IMR-90 (cell line): ENCODE results near the gene MTREX. TPM values are rescaled to one million over a fixed set of nuclear protein-coding genes. Genes with fewer than 3 reads are reported as not detected.

Experiments
- ATAC-seq: fragments of 200-7000 bp; cut with Tn5 transposase; 2 replicates; pipeline ENCODE4 v1.9.1; 2020; ENCODE audit warnings: low read depth, mild to moderate bottlenecking, moderate library complexity
- BruUV-seq: library from RNA; stranded (reverse); fragments of 400-500 nt; replicated peaks from 2 replicates; lab custom pipeline; 2021; lab: Mats Ljungman, UMichigan
- CTCF ChIA-PET: fragments of 300-600 bp; formaldehyde crosslinking; extraction: SDS; loops from one replicate; lab custom pipeline; 2021; ENCODE audit warnings: antibody characterized with exemption; lab: Yijun Ruan, JAX
- POLR2A ChIA-PET: fragments of 300-600 bp; sonication (Branson Sonifier 250); formaldehyde crosslinking; loops from one replicate; lab custom pipeline; 2022; ENCODE audit warnings: antibody characterized with exemption; ENCODE audit not compliant: unreplicated experiment; lab: Charles Lee
- DNase-seq: peaks from one replicate; pipeline ENCODE4 v3.0.0; 2013
- H2AFZ ChIP-seq: replicated peaks from 2 replicates; pipeline ENCODE3; 2013; ENCODE audit warnings: low read length, mild to moderate bottlenecking; ENCODE audit not compliant: poor library complexity
- H2AK5ac ChIP-seq: 2 replicates; pipeline ENCODE4 v1.6.1; 2013; ENCODE audit warnings: low read depth, low read length, inconsistent platforms
- H2AK9ac ChIP-seq: replicated peaks from 2 replicates; pipeline ENCODE3; 2013; ENCODE audit warnings: mild to moderate bottlenecking, low read depth, low read length, moderate library complexity; ENCODE audit not compliant: poor library complexity
- H2BK120ac ChIP-seq: 2 replicates; pipeline ENCODE4 v1.6.1; 2013; ENCODE audit warnings: low read depth, low read length, inconsistent platforms
- H2BK15ac ChIP-seq: 3 replicates; pipeline ENCODE4 v1.6.1; 2013; ENCODE audit warnings: low read depth, low read length, inconsistent platforms
- H2BK20ac ChIP-seq: 2 replicates; pipeline ENCODE4 v1.6.1; 2013; ENCODE audit warnings: low read depth, mild to moderate bottlenecking, inconsistent platforms, low read length, moderate library complexity
- H2BK5ac ChIP-seq: 2 replicates; pipeline ENCODE4 v1.6.1; 2013; ENCODE audit warnings: mild to moderate bottlenecking, low read depth, low read length, inconsistent platforms; ENCODE audit not compliant: poor library complexity, severe bottlenecking
- H3K14ac ChIP-seq: replicated peaks from 2 replicates; pipeline ENCODE4 v1.6.1; 2013; ENCODE audit warnings: low read depth, low read length, inconsistent platforms
- H3K18ac ChIP-seq: 2 replicates; pipeline ENCODE4 v1.6.1; 2013; ENCODE audit warnings: low read depth, low read length, control low read depth
- H3K23ac ChIP-seq: 2 replicates; pipeline ENCODE4 v1.6.1; 2013; ENCODE audit warnings: low read depth, low read length, inconsistent platforms
- H3K27ac ChIP-seq: 2 replicates; pipeline ENCODE4 v1.5.1; 2013; ENCODE audit warnings: mild to moderate bottlenecking, control low read depth, low read length; ENCODE audit not compliant: insufficient read depth
- H3K27me3 ChIP-seq: 2 replicates; pipeline ENCODE4 v1.6.1; 2013; ENCODE audit warnings: low read length; ENCODE audit not compliant: control insufficient read depth, insufficient read depth
- H3K36me3 ChIP-seq: 2 replicates; pipeline ENCODE4 v1.6.1; 2013; ENCODE audit warnings: low read length, mixed read lengths; ENCODE audit not compliant: control insufficient read depth, insufficient read depth
- H3K4ac ChIP-seq: 2 replicates; pipeline ENCODE4 v1.6.1; 2013; ENCODE audit warnings: low read depth, low read length, inconsistent platforms
- H3K4me1 ChIP-seq: 2 replicates; pipeline ENCODE4 v1.6.1; 2013; ENCODE audit warnings: low read length, mixed read lengths; ENCODE audit not compliant: control insufficient read depth, insufficient read depth
- H3K4me2 ChIP-seq: 2 replicates; pipeline ENCODE4 v1.6.1; 2013; ENCODE audit warnings: low read depth, mild to moderate bottlenecking, control low read depth, low read length, moderate library complexity
- H3K4me3 ChIP-seq: 2 replicates; pipeline ENCODE4 v1.5.1; 2013; ENCODE audit warnings: low read depth, mild to moderate bottlenecking, control low read depth, low read length, moderate library complexity; ENCODE audit not compliant: insufficient read depth
- H3K56ac ChIP-seq: 2 replicates; pipeline ENCODE4 v1.6.1; 2013; ENCODE audit warnings: low read length, inconsistent platforms; ENCODE audit not compliant: insufficient read depth; ENCODE audit errors: extremely low read depth
- H3K79me1 ChIP-seq, 2 experiments: 2 replicates each; pipeline ENCODE4 v1.6.1; 2013; ENCODE audit warnings: low read length in 2 of 2, inconsistent platforms in 1 of 2, low read depth in 1 of 2
- H3K9ac ChIP-seq: 2 replicates; pipeline ENCODE4 v1.6.1; 2013; ENCODE audit warnings: low read depth, low read length, control low read depth
- H3K9me1 ChIP-seq: 2 replicates; pipeline ENCODE4 v1.6.1; 2013; ENCODE audit warnings: low read length, inconsistent platforms; ENCODE audit not compliant: insufficient read depth
- H3K9me3 ChIP-seq: 2 replicates; pipeline ENCODE4 v1.6.1; 2013; ENCODE audit warnings: low read length; ENCODE audit not compliant: control insufficient read depth, insufficient read depth
- H4K20me1 ChIP-seq: 2 replicates; pipeline ENCODE4 v1.6.1; 2013; ENCODE audit warnings: low read length, inconsistent platforms; ENCODE audit not compliant: insufficient read depth
- H4K5ac ChIP-seq: 2 replicates; pipeline ENCODE4 v1.6.1; 2013; ENCODE audit warnings: mild to moderate bottlenecking, low read depth, low read length, control low read depth
- H4K8ac ChIP-seq, 2 experiments: 2 replicates each; pipeline ENCODE4 v1.6.1; 2013; ENCODE audit warnings: low read depth in 2 of 2, low read length in 2 of 2, control low read depth in 1 of 2, inconsistent platforms in 1 of 2
- H4K91ac ChIP-seq: 2 replicates; pipeline ENCODE4 v1.6.1; 2013; ENCODE audit warnings: low read depth, low read length, inconsistent platforms; ENCODE audit not compliant: insufficient read depth
- ELK1 ChIP-seq: fragments of 150-350 bp; IDR thresholded peaks from 2 replicates; pipeline ENCODE4 v1.6.1; 2016; ENCODE audit warnings: low read depth, mild to moderate bottlenecking, low read length, moderate library complexity, borderline replicate concordance
- RCOR1 ChIP-seq: IDR thresholded peaks from 2 replicates; pipeline ENCODE4 v1.6.1; 2012; ENCODE audit warnings: mild to moderate bottlenecking, low read length, improper control_type of control experiment; ENCODE audit not compliant: insufficient replicate concordance
- WGBS, 2 experiments: methylation state at CpG; one replicate each; pipeline versions ENCODE4 v1.1.5 to v1.1.7; 2013; ENCODE audit warnings: missing lambda C conversion rate in 2 of 2; ENCODE audit not compliant: insufficient read length in 1 of 2; ENCODE audit errors: extremely low coverage in 2 of 2; 5-methylcytosine and 5-hydroxymethylcytosine counted together
- dilution Hi-C: fragments of 300-500 bp; cut with HindIII; formaldehyde crosslinking; loops from one replicate; pipeline ENCODE4 v1.14.3; 2018; ENCODE audit warnings: low sequenced_read_pairs; ENCODE audit not compliant: unreplicated experiment
- in situ Hi-C: fragments of 300-500 bp; cut with MboI; formaldehyde crosslinking; loops from 3 replicates; pipeline ENCODE4 v1.14.3; 2019; ENCODE audit warnings: low sequenced_read_pairs, inconsistent platforms, mixed read lengths
- intact Hi-C: fragments of 100-400 bp; cut with micrococcal nuclease; formaldehyde crosslinking; loops from 2 replicates; pipeline ENCODE4 v1.10.0; 2022
- polyA plus RNA-seq, 3 experiments: library from polyadenylated mRNA; depleted of rRNA; stranded (reverse); fragments of >200 nt; gene quantifications; 2 replicates each; pipeline ENCODE4 v1.2.3, GENCODE V29; 2012; ENCODE audit warnings: low replicate concordance in 1 of 3
- total RNA-seq: library from RNA; depleted of rRNA; stranded (reverse); fragments of >200 nt; gene quantifications from 2 replicates; pipeline ENCODE4 v1.2.3, GENCODE V29; 2012

Gene MTREX
- total and polyA plus RNA-seq, 2 of the 4 experiments (the other 2 are of a cell fraction) = 22.1 to 33.2 TPM

GRCh38 chr5:55278778-55279177 lies 29.0 kb upstream of the MTREX start:
- 83% methylated on average over 1 of the region's 4 CpGs; no CpG with 5 or more reads in 1 of the 2 experiments for WGBS, 2 experiments

More at GRCh38 chr5:55278778-55279177, 29.0 kb upstream of the MTREX start:
- H2AK9ac ChIP-seq = no peak overlapping the region
- ATAC-seq = peak; percentile 82
- no peaks in the 10 kb centered on the region for H3K9me3 ChIP-seq
- H4K5ac ChIP-seq = no peak overlapping the region
- no peak overlapping the region for H4K91ac ChIP-seq
- intact Hi-C loops = no loop called here
- CTCF ChIA-PET = no interaction called here
- no peak overlapping the region for H4K8ac ChIP-seq
- no peak overlapping the region for H2BK120ac ChIP-seq
- TF ChIP-seq RCOR1 = no peak
- no peak for TF ChIP-seq ELK1
- no peaks in the 10 kb centered on the region for H3K27me3 ChIP-seq
- POLR2A ChIA-PET = no interaction called here
- H3K23ac ChIP-seq = no peak overlapping the region
- BruUV-seq = no TSS peak
- dilution Hi-C loops = no loop called here
- H3K4me3 ChIP-seq = no peak overlapping the region
- H2BK15ac ChIP-seq = no peak overlapping the region
- peaks cover 3% of the 10 kb centered on the region in 2 experiments; a peak in 2 of 4 replicates for H3K79me1 ChIP-seq
- H3K14ac ChIP-seq = no peak overlapping the region
- no peak overlapping the region for H3K27ac ChIP-seq
- no peak overlapping the region for H3K9ac ChIP-seq
- no peak overlapping the region for H2AK5ac ChIP-seq
- H3K56ac ChIP-seq = no peak overlapping the region
- H3K4me1 ChIP-seq = no peaks in the 10 kb centered on the region
- no peaks in the 10 kb centered on the region for H3K9me1 ChIP-seq
- H3K4ac ChIP-seq = no peak overlapping the region
- H3K18ac ChIP-seq = no peak overlapping the region
- peaks cover 28% of the 10 kb centered on the region for H3K36me3 ChIP-seq
- no peak overlapping the region for H2BK5ac ChIP-seq
- in situ Hi-C loops = no loop called here
- DNase-seq = peak; percentile 75
- H3K4me2 ChIP-seq = no peak overlapping the region
- no peak overlapping the region for H2AFZ ChIP-seq
- H4K20me1 ChIP-seq = no peaks in the 10 kb centered on the region
- H2BK20ac ChIP-seq = no peak overlapping the region
